Embryonic facial prominence (tissue), 1 donor: ENCODE data around the gene PSMD13.
A peak's percentile ranks its signal among the peaks of the same experiment; 100 is the strongest.
"Not testable (repeated sequence)": the region's sequence is repeated elsewhere in the genome, so short reads cannot be mapped to it uniquely, and the experiment has no call there.

ENCODE experiments used
- DNase-seq: peaks from one replicate; pipeline ENCODE4 v3.0.0-alpha.2; 2016; ENCODE audit errors: extremely low spot score

Gene PSMD13

GRCh38 chr11:217704-218103, 19.1 kb upstream of the PSMD13 start:
- no peak for DNase-seq

DNA sequence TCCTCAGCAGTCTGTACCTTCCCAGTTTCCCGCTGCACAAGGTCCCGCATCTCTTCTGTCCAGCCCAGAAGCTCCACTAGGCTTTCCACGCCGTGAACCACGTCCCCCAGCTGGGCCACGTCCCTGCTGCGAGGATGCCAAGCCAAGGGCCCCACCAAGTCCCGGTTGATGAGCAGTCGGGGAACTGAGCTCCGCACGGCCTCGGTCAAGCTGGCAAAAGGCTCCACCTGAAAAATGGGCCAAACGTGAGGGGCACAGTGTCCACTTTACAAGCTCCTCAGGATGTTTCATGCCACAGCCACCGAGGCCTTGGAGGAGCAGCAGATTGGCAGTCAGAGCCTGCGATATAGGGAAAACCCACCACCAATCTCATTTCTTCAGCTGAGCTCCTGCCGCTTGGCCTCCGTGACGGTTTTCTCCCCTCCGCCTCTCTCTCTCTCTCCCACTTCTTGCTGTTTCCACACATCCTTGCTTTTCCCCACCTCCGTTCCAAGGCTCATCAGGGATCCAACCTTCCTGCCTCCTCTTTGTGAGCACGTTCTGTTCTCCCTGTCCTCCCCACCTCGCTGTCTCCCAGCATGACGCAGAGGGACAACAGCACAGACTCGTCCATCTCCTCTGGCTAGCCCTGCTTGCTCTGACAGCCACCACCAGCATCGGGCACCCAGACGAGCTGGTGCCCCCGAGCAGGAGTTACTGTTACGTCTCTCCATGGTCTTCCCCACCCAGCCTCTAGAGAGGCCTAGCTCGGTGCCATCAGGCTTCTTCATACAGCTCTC, 17.8 kb upstream of the PSMD13 start:
- DNase-seq: no peak

- not testable (repeated sequence) for DNase-seq
Observed at GRCh38 chr11:220641-221215, 16.0 kb upstream of the PSMD13 start.

DNA sequence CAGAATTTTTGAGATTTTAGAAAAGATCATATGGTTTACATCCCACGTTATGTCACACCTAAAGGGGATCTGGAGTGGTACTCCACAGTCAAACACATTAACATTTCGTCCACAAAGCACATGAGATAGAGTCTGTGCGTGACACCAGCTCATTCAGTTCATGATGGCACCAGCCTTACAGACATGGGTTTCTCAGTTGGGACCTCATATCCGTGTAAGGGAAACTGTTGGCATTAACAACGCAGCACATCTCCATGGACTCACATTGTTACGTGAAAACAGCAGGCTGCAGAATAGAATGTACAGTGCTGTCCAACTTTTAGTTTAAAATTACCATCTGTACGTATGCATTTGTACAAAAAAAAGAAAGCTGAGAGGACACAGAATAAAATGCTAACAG, 15.2 kb upstream of the PSMD13 start:
- no peak for DNase-seq

- DNase-seq: no peak
Observed at GRCh38 chr11:221998-222789, 14.6 kb upstream of the PSMD13 start.

DNA sequence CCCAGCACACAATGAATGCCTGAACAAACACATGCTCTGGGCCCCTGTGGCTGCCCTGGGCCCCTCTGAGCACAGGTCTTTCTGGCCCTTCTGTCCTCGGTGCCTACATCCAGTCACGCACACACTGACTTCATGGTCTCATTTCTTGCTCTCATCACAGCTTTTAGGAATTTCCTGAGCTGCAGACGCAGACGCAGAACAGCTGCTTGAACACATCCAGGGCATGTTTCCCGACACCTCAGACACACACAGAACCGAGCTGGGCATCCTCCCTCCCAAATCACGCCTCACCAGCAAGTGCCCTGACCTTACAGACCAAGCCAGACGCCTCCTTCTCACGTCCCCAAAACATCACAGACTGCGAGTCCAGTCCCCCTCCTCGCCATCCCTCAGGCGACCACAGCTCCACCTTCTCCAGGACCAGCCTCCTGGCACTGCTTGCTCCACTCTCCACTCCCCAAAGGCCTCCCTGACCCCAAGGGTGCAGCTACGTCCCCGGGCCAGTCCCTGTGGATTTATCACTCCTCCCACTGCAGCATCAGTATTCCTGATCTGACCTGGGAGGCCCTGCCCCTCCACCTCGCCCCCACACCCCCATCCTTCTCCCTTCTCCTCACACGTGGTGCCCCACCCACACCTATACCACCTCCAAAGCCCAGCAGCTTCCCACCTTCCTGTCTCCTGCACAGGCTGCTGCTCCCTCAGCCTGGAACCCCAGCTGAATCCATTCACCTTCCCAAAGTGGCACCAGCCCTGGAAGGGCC, 13.6 kb upstream of the PSMD13 start:
- DNase-seq: no peak

- DNase-seq: no peak
Observed at GRCh38 chr11:223884-224283, 12.9 kb upstream of the PSMD13 start.

- no peak for DNase-seq
Observed at GRCh38 chr11:224424-224823, 12.4 kb upstream of the PSMD13 start.

DNA sequence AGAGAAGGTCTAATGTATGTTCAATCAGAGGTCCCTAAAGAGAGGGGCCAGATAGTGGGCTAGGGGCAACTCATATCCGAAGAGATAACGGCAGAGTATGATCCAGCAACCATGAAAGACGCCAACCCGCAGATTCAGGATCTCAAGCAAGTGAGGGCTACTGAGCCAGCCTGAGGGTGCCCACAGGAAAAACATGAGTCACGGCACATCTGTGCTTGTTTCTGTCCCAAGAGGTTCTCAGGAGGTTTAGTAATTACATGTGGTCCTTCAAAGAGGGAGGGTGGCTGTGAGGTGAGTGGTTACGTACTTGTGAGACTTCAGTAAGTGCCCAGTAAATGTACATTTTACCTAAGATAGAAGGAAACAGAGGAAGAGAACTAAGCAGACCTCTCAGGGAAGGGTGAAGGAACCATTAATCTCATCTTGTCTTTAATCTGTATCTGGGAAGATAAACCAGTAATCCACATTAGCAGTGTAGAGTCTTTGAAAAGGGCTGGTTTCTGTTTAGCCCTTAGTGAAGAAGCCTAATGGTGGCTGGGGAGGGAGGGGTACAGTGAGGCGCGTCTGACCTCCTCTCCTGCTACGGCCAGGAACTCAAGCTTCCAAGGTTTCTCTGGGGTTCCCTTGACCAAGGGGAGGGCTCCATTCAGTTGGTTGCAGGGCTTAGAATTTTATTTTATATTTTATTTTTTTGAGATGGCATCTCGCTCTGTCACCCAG, 10.9 kb upstream of the PSMD13 start:
- DNase-seq: no peak

GRCh38 chr11:227824-228379, 8.9 kb upstream of the PSMD13 start:
- no peak for DNase-seq

DNA sequence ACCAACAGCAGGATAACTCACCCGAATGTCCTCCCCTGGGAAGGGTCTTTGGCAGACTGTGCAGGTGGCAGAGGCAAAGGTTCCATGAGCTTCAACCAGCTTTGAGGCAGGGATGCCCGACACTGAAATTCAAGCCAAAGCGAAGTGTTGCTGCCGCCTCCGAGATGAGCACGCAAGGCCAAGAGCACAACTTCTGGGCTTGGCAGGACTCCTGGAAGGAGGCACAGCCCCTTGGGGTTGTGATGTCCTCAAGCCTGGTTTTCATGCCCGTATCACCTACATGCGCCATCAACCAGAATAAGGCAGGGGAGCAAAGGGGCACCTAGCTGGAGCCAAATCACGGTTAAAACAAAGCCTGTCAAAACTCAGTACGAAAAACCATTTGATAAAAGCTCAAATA, 6.3 kb upstream of the PSMD13 start:
- no peak for DNase-seq

DNA sequence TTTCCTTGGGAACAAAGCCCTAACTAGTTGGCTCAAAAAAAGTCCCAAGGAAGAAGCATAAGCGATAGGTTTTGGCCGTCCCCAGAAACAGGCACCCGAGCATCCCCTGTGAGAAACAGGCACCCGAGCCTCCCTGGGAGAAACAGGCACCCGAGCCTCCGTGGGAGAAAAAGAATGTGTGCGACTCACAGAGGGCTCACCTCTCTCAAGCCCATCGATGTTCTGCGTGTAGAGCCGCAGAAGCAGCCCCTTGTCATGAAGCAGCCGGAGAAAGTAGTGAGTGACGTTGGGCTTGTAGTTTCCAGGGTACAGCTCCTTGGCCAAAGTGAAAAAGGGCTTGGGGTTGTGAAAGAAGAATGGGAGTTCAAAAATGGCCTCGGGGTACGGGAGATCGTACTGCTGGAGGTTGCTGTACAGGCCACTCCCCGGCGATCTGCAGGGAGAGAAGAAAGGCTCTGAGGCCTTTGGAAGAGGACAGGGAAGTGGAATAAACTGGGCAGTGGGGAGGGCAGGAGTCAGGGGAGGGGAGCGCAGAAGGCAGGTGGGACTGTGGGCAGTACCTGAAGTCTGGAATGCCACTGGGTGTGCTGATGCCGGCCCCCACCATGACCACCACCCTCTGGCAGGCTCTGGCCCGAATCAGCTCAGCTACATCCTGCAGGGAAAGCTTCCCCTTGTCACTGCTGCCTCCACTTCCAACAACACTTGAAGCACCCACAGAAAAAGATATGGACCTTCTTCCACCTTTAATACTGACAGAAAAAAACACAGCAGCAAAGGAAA, 3.8 kb upstream of the PSMD13 start:
- no peak for DNase-seq

DNA sequence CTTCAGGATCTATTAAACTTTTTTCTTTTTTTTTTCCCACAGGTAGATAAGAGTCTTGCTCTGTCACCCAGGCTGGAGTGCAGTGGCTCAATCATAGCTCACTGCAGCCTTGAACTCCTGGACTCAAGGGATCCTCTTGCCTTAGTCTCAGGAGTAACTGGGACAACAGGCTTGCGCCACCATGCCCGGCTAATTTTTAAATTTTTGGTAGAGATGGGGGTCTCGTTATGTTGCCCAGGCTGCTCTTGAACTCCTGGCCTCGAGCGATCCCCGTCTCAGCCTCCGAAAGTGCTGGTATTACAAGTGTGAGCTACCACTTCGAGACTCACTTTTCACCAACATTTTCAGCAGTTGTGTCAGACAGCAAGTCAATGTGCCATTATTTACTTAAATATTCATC, 1.6 kb upstream of the PSMD13 start:
- DNase-seq: no peak

- DNase-seq: peak; percentile 13
Observed at GRCh38 chr11:235609-235996, 1.2 kb upstream of the PSMD13 start.

DNA sequence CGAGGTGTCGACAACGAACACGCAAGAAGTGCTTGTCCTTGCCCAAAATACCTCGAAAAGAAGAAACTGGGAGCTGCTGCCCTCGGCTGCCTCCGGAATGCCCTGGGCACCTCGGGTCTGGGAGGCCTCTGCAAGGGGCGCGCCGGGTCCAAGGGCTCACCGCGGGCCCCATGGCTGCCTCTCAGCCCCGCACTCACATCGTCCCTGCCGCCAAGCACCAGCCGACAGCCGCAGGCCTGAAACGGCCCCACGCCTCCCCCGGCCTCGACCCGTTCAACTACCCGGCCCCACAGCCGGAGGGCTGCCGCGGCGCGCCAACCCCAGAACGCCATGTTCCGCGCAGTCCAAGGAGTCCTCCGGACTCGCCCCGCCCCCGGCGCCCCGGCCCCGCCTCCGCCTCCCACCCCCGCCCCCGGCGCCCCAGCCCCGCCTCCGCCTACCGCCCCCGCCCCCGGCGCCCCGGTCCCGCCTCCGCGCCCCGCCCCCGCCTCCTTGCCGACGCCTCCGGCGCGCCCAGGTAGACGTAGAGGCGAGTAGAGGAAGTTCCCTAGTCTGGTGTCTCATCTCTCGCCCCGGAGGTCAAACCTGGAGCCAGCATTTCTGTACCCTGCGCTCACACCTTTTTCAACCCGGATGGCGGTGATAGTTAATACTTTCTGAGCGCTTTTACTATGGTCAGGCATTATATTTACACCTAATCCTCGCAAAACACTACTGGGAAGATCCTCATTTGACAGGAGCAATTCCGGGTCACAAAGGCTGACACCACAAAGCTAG, 591 bp upstream of the PSMD13 start, which contains the start of gene SIRT3:
Gene SIRT3 (minus strand): TSS at position 346 of the 777 bp plus-strand sequence. CDS start 14 bp downstream, at position 332.
- DNase-seq: peak; percentile 65

DNA sequence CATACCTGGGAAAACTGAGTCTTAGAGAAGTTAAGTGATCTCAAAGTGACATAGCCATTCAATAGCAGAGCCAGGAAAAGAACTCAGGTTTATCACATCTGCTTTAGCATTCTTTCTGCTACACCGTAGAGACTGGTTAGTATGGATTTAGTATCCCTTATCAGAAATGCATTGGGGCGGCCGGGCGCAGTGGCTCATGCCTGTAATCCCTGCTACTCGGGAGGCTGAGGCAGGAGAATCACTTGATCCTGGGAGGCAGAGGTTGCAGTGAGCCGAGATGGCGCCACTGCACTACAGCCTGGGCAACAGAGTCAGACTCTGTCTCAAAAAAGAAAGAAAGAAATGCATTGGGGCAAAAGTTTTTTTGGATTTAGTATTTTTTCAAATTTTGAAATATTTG, 1.6 kb downstream of the PSMD13 start:
- DNase-seq: not testable (repeated sequence)

GRCh38 chr11:240315-240714, 3.5 kb downstream of the PSMD13 start:
- no peak for DNase-seq

GRCh38 chr11:241634-242033, 4.9 kb downstream of the PSMD13 start:
- DNase-seq: no peak

DNA sequence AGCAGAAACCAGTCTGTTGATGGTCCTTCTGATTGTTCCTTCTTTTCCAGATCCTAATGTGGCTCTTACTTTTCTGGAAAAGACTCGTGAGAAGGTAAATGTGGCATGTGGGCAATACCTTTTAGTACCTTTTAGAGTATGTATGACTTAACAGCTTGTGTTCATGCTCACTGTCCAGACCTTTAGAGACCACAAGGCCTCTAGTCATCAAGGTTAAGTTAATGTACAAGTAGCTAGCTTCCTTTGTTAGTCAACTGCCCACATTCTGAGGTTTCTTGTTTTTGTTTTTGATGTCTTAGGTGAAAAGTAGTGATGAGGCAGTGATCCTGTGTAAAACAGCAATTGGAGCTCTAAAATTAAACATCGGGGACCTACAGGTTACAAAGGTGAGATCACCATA, 7.6 kb downstream of the PSMD13 start:
- DNase-seq: no peak
